ENCODE data around the gene KDM8.
"Not testable (repeated sequence)": the region's sequence is repeated elsewhere in the genome, so short reads cannot be mapped to it uniquely, and the experiment has no call there.

Gene KDM8

GRCh38 chr16:27245276-27246172 is 42.2 kb downstream of the KDM8 start:
- H3K79me2 ChIP-seq (ENCODE audit: insufficient read depth, low read length) = no peaks in the 10 kb centered on the region
- no peak overlapping the region for H3K4me3 ChIP-seq (ENCODE audit: low read length, poor library complexity, severe bottlenecking)
- H3K9me2 ChIP-seq (replicated peaks; ENCODE audit: low read depth, low read length) = no peaks in the 10 kb centered on the region
- no peak overlapping the region for H3K9ac ChIP-seq (ENCODE audit: low read depth, low read length, poor library complexity, severe bottlenecking)
- no peaks in the 10 kb centered on the region for H3K27me3 ChIP-seq (ENCODE audit: insufficient read depth, low read length, poor library complexity, severe bottlenecking)
- H2AFZ ChIP-seq (ENCODE audit: low read length) = no peak overlapping the region
- H4K20me1 ChIP-seq (ENCODE audit: insufficient read depth, low read length, poor library complexity, severe bottlenecking) = no peaks in the 10 kb centered on the region
- H3K36me3 ChIP-seq (ENCODE audit: insufficient read depth, low read length) = no peaks in the 10 kb centered on the region
- H3K9me3 ChIP-seq (ENCODE audit: insufficient read depth, low read depth, low read length) = no peaks in the 10 kb centered on the region
- no peaks in the 10 kb centered on the region for H3F3A ChIP-seq (ENCODE audit: low read depth)
- no peak for TF ChIP-seq CTCF (conservative IDR thresholded peaks at IDR 0.05; ENCODE audit: low read length)
- TF ChIP-seq EZH2phosphoT487 (IDR thresholded peaks at IDR 0.05; ENCODE audit: borderline replicate concordance) = no peak
- peaks cover 5% of the 10 kb centered on the region for H3K4me1 ChIP-seq (ENCODE audit: insufficient read depth, low read length, poor library complexity, severe bottlenecking)
- H3K4me2 ChIP-seq (ENCODE audit: low read depth, low read length, poor library complexity, severe bottlenecking) = no peak overlapping the region

GRCh38 chr16:27246439-27246838 is 43.1 kb downstream of the KDM8 start:
- no peaks in the 10 kb centered on the region for H3K27me3 ChIP-seq (ENCODE audit: insufficient read depth, low read length, poor library complexity, severe bottlenecking)
- no peaks in the 10 kb centered on the region for H3K9me2 ChIP-seq (replicated peaks; ENCODE audit: low read depth, low read length)
- no peak overlapping the region for H3K9ac ChIP-seq (ENCODE audit: low read depth, low read length, poor library complexity, severe bottlenecking)
- TF ChIP-seq EZH2phosphoT487 (IDR thresholded peaks at IDR 0.05; ENCODE audit: borderline replicate concordance) (no peak), CTCF (conservative IDR thresholded peaks at IDR 0.05; ENCODE audit: low read length) (no peak)
- no peak overlapping the region for H3K4me2 ChIP-seq (ENCODE audit: low read depth, low read length, poor library complexity, severe bottlenecking)
- no peak overlapping the region for H2AFZ ChIP-seq (ENCODE audit: low read length)
- H3K36me3 ChIP-seq (ENCODE audit: insufficient read depth, low read length) = no peaks in the 10 kb centered on the region
- H3K4me1 ChIP-seq (ENCODE audit: insufficient read depth, low read length, poor library complexity, severe bottlenecking) = peaks cover under 1% of the 10 kb centered on the region
- no peaks in the 10 kb centered on the region for H3K79me2 ChIP-seq (ENCODE audit: insufficient read depth, low read length)
- H3K9me3 ChIP-seq (ENCODE audit: insufficient read depth, low read depth, low read length) = no peaks in the 10 kb centered on the region
- no peak overlapping the region for H3K4me3 ChIP-seq (ENCODE audit: low read length, poor library complexity, severe bottlenecking)
- no peaks in the 10 kb centered on the region for H3F3A ChIP-seq (ENCODE audit: low read depth)
- H4K20me1 ChIP-seq (ENCODE audit: insufficient read depth, low read length, poor library complexity, severe bottlenecking) = no peaks in the 10 kb centered on the region

- not testable (repeated sequence) for H3K4me2 ChIP-seq (ENCODE audit: low read depth, low read length, poor library complexity, severe bottlenecking); H3K9me3 ChIP-seq (ENCODE audit: insufficient read depth, low read depth, low read length); H2AFZ ChIP-seq (ENCODE audit: low read length); H3F3A ChIP-seq (ENCODE audit: low read depth); H3K36me3 ChIP-seq (ENCODE audit: insufficient read depth, low read length); H3K4me3 ChIP-seq (ENCODE audit: low read length, poor library complexity, severe bottlenecking); H3K27me3 ChIP-seq (ENCODE audit: insufficient read depth, low read length, poor library complexity, severe bottlenecking); H3K79me2 ChIP-seq (ENCODE audit: insufficient read depth, low read length); H4K20me1 ChIP-seq (ENCODE audit: insufficient read depth, low read length, poor library complexity, severe bottlenecking); H3K9me2 ChIP-seq (replicated peaks; ENCODE audit: low read depth, low read length); H3K4me1 ChIP-seq (ENCODE audit: insufficient read depth, low read length, poor library complexity, severe bottlenecking); H3K9ac ChIP-seq (ENCODE audit: low read depth, low read length, poor library complexity, severe bottlenecking)
Observed at GRCh38 chr16:27247076-27247475, 43.8 kb downstream of the KDM8 start.

GRCh38 chr16:27248036-27248435 is 44.7 kb downstream of the KDM8 start:
- no peak overlapping the region for H3K4me3 ChIP-seq (ENCODE audit: low read length, poor library complexity, severe bottlenecking)
- no peak overlapping the region for H3K4me2 ChIP-seq (ENCODE audit: low read depth, low read length, poor library complexity, severe bottlenecking)
- no peaks in the 10 kb centered on the region for H3K79me2 ChIP-seq (ENCODE audit: insufficient read depth, low read length)
- no peaks in the 10 kb centered on the region for H3F3A ChIP-seq (ENCODE audit: low read depth)
- no peaks in the 10 kb centered on the region for H3K4me1 ChIP-seq (ENCODE audit: insufficient read depth, low read length, poor library complexity, severe bottlenecking)
- H3K9me2 ChIP-seq (replicated peaks; ENCODE audit: low read depth, low read length) = no peaks in the 10 kb centered on the region
- H3K36me3 ChIP-seq (ENCODE audit: insufficient read depth, low read length) = 0 out of 2 replicates have a peak, but pooled peaks cover 3% of the 10 kb centered on the region
- H4K20me1 ChIP-seq (ENCODE audit: insufficient read depth, low read length, poor library complexity, severe bottlenecking) = no peaks in the 10 kb centered on the region
- no peak overlapping the region for H3K9ac ChIP-seq (ENCODE audit: low read depth, low read length, poor library complexity, severe bottlenecking)
- no peaks in the 10 kb centered on the region for H3K9me3 ChIP-seq (ENCODE audit: insufficient read depth, low read depth, low read length)
- H2AFZ ChIP-seq (ENCODE audit: low read length) = no peak overlapping the region
- no peaks in the 10 kb centered on the region for H3K27me3 ChIP-seq (ENCODE audit: insufficient read depth, low read length, poor library complexity, severe bottlenecking)
- TF ChIP-seq EZH2phosphoT487 (IDR thresholded peaks at IDR 0.05; ENCODE audit: borderline replicate concordance) (no peak), CTCF (conservative IDR thresholded peaks at IDR 0.05; ENCODE audit: low read length) (no peak)

- H3K9me3 ChIP-seq (ENCODE audit: insufficient read depth, low read depth, low read length); H3K4me1 ChIP-seq (ENCODE audit: insufficient read depth, low read length, poor library complexity, severe bottlenecking); H4K20me1 ChIP-seq (ENCODE audit: insufficient read depth, low read length, poor library complexity, severe bottlenecking); H2AFZ ChIP-seq (ENCODE audit: low read length); H3K9ac ChIP-seq (ENCODE audit: low read depth, low read length, poor library complexity, severe bottlenecking); H3K4me2 ChIP-seq (ENCODE audit: low read depth, low read length, poor library complexity, severe bottlenecking); H3K79me2 ChIP-seq (ENCODE audit: insufficient read depth, low read length); H3K4me3 ChIP-seq (ENCODE audit: low read length, poor library complexity, severe bottlenecking); H3K9me2 ChIP-seq (replicated peaks; ENCODE audit: low read depth, low read length); H3K27me3 ChIP-seq (ENCODE audit: insufficient read depth, low read length, poor library complexity, severe bottlenecking); H3F3A ChIP-seq (ENCODE audit: low read depth); H3K36me3 ChIP-seq (ENCODE audit: insufficient read depth, low read length): not testable (repeated sequence)
Observed at GRCh38 chr16:27248886-27249285, 45.6 kb downstream of the KDM8 start.
